IPS-15b (cell line): ENCODE data around the gene UCHL3.

Source experiments
- H3K27me3 ChIP-seq: one replicate; pipeline ENCODE4 v1.6.1; 2013; ENCODE audit warnings: low read length; ENCODE audit not compliant: control insufficient read depth, insufficient read depth
- H3K36me3 ChIP-seq: one replicate; pipeline ENCODE4 v1.6.1; 2013; ENCODE audit warnings: low read length; ENCODE audit not compliant: control insufficient read depth, insufficient read depth
- H3K4me1 ChIP-seq: one replicate; pipeline ENCODE4 v1.6.1; 2013; ENCODE audit warnings: mild to moderate bottlenecking, low read length; ENCODE audit not compliant: control insufficient read depth, insufficient read depth
- H3K4me3 ChIP-seq: one replicate; pipeline ENCODE4 v1.5.1; 2013; ENCODE audit warnings: low read depth, low read length
- H3K9ac ChIP-seq: one replicate; pipeline ENCODE4 v1.6.1; 2013; ENCODE audit warnings: low read depth, mild to moderate bottlenecking, low read length
- H3K9me3 ChIP-seq: one replicate; pipeline ENCODE4 v1.6.1; 2013; ENCODE audit warnings: mild to moderate bottlenecking, low read length; ENCODE audit not compliant: control insufficient read depth, insufficient read depth

The UCHL3 gene

GRCh38 chr13:75555836-75556235, 6.2 kb downstream of the UCHL3 start:
- H3K36me3 ChIP-seq, result no peaks in the 10 kb centered on the region
- H3K4me3 ChIP-seq, result no peak overlapping the region
- H3K9me3 ChIP-seq, result no peaks in the 10 kb centered on the region
- H3K4me1 ChIP-seq, result peaks cover under 1% of the 10 kb centered on the region
- H3K9ac ChIP-seq, result no peak overlapping the region
- no peaks in the 10 kb centered on the region for H3K27me3 ChIP-seq

DNA sequence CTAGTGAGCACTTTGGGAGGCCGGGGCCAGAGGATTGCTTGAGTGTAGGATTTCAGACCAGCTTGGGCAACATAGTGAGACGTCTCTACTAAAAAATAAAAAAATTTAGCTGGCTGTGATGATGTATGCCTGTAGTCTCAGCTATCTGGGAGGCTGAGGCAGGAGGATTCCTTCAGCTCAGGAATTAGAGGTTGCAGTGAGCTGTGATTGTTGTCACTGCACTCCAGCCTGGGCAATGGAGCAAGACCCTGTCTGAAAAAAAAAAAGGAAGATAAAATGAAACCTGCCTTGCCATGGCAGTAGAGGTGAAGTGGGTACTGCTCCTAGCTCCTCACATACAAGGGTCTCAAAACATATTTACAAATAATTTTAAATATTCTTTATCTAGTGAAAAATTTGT, 7.4 kb downstream of the UCHL3 start:
- no peaks in the 10 kb centered on the region for H3K27me3 ChIP-seq
- no peak overlapping the region for H3K9ac ChIP-seq
- H3K4me3 ChIP-seq, result no peak overlapping the region
- no peaks in the 10 kb centered on the region for H3K36me3 ChIP-seq
- H3K4me1 ChIP-seq, result no peaks in the 10 kb centered on the region
- no peaks in the 10 kb centered on the region for H3K9me3 ChIP-seq

GRCh38 chr13:75558145-75558840, 8.7 kb downstream of the UCHL3 start:
- Histone ChIP-seq H3K9me3 (no peaks in the 10 kb centered on the region), H3K27me3 (no peaks in the 10 kb centered on the region), H3K4me1 (no peaks in the 10 kb centered on the region), H3K9ac (no peak overlapping the region), H3K36me3 (no peaks in the 10 kb centered on the region), H3K4me3 (no peak overlapping the region)

DNA sequence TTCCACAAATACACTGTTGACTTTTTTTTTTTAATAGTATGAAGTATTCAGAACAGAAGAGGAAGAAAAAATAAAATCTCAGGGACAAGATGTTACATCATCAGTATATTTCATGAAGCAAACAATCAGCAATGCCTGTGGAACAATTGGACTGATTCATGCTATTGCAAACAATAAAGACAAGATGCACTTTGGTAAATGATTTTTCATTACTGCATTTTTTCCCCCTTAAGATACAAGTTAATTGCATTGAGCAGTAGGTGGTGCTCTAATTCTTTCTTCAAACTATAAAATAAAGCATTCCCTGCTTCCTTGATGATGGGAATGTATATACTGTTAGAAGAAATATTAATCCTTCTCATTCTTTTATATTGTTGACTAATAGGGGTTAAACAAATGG, 17.1 kb downstream of the UCHL3 start:
- Histone ChIP-seq H3K9me3 (no peaks in the 10 kb centered on the region), H3K9ac (no peak overlapping the region), H3K36me3 (peaks cover 4% of the 10 kb centered on the region), H3K4me1 (no peaks in the 10 kb centered on the region), H3K4me3 (no peak overlapping the region), H3K27me3 (no peaks in the 10 kb centered on the region)

DNA sequence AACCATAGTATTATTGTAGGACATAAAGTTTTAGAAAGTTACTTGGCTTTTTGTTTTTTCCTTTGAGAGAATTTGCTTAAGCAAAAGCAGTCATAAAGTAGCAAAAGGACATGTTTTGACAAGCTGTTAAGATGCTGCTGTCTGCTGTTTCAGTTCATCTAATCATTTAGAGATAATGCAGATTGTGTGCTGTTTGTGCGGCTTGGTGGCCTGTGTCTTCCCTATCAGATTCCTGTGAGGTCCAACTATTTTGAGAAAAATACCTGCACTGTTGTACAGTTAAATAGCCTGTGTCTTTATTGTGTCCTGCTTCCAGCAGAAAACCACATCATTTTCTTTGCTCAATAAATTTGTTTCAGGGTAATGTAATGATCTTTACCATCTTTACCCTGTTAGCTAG, 20.0 kb downstream of the UCHL3 start:
- Histone ChIP-seq H3K9ac (no peak overlapping the region), H3K9me3 (no peaks in the 10 kb centered on the region), H3K4me3 (no peak overlapping the region), H3K36me3 (peaks cover 4% of the 10 kb centered on the region), H3K4me1 (no peaks in the 10 kb centered on the region), H3K27me3 (no peaks in the 10 kb centered on the region)

DNA sequence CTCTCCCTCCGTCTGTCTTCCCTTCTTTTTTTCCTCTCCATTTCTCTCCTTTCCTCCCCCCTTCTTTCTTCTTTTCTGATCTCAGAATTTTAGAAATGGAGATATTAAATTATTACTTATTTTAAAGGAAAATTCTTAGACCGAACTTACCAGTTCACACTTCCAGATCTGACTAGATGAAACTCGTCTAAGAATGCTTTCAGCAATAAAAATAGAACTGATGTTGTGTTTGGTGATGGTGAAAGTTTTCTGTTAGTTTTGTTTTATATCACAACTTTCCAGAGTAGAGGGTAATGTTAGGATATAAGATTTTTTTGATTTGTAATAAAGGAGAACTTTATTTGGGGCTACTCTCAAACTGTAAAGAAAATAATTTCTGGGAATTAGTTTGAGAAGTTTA, 29.9 kb downstream of the UCHL3 start:
- Histone ChIP-seq H3K4me1 (no peaks in the 10 kb centered on the region), H3K27me3 (no peaks in the 10 kb centered on the region), H3K36me3 (no peaks in the 10 kb centered on the region), H3K9me3 (no peaks in the 10 kb centered on the region), H3K9ac (no peak overlapping the region), H3K4me3 (no peak overlapping the region)

DNA sequence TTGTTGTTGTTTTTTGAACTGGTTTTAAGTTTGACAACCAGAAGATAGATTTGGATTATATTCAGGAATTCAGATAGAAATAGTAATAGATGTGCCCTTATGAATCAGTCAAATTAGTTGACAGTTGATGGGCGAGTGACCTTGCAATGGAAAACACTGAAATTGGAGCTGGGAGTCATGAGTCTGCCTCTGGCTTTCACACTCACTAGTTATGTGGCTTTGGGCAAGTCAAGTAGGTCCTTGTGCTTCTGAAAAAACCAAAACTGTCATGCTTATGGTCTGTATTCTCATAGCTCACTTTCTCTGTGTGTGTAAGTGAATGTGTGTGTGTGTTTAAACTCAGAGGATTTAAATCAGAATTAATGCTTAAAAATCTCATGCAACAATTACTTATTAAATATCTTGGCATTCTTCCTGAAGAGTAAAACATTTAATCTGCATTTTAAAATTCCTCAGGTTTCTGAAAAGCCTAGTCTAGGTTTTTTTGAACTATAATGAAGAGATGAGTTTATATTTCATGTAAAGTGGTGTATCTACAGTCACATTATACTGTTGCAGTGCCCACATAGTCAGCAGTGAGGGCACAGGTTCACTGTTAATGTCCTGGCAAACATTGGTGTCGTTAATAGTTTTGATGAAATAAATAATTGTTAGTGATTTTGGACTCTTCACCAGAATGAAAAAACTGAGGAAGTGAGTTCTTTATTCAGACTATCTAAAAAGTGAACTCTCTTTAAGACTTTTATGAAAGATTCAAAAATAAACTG, 32.5 kb downstream of the UCHL3 start:
- no peak overlapping the region for H3K4me3 ChIP-seq

GRCh38 chr13:75583091-75583490, 33.5 kb downstream of the UCHL3 start:
- Histone ChIP-seq H3K4me3 (no peak overlapping the region), H3K36me3 (no peaks in the 10 kb centered on the region), H3K9ac (no peak overlapping the region), H3K27me3 (no peaks in the 10 kb centered on the region), H3K4me1 (no peaks in the 10 kb centered on the region), H3K9me3 (no peaks in the 10 kb centered on the region)

More for the DNA sequence above, 32.5 kb downstream of the UCHL3 start:
- H3K27me3 ChIP-seq, result no peaks in the 10 kb centered on the region
- no peaks in the 10 kb centered on the region for H3K9me3 ChIP-seq
- H3K9ac ChIP-seq, result no peak overlapping the region
- H3K36me3 ChIP-seq, result no peaks in the 10 kb centered on the region
- no peaks in the 10 kb centered on the region for H3K4me1 ChIP-seq

GRCh38 chr13:75585153-75585552, 35.6 kb downstream of the UCHL3 start:
- Histone ChIP-seq H3K36me3 (no peaks in the 10 kb centered on the region), H3K4me3 (no peak overlapping the region), H3K4me1 (peaks cover 4% of the 10 kb centered on the region), H3K27me3 (no peaks in the 10 kb centered on the region), H3K9me3 (no peaks in the 10 kb centered on the region), H3K9ac (no peak overlapping the region)

GRCh38 chr13:75587679-75588078, 38.1 kb downstream of the UCHL3 start:
- Histone ChIP-seq H3K9ac (no peak overlapping the region), H3K4me3 (no peak overlapping the region), H3K36me3 (no peaks in the 10 kb centered on the region)

GRCh38 chr13:75596657-75597182, 47.1 kb downstream of the UCHL3 start:
- no peaks in the 10 kb centered on the region for H3K4me1 ChIP-seq
- no peaks in the 10 kb centered on the region for H3K27me3 ChIP-seq
- no peaks in the 10 kb centered on the region for H3K36me3 ChIP-seq
- H3K4me3 ChIP-seq, result no peak overlapping the region
- no peaks in the 10 kb centered on the region for H3K9me3 ChIP-seq
- no peak overlapping the region for H3K9ac ChIP-seq

More at GRCh38 chr13:75587679-75588078, 38.1 kb downstream of the UCHL3 start:
- H3K9me3 ChIP-seq, result no peaks in the 10 kb centered on the region
- H3K27me3 ChIP-seq, result no peaks in the 10 kb centered on the region
- H3K4me1 ChIP-seq, result peaks cover 4% of the 10 kb centered on the region

GRCh38 chr13:75600371-75600770, 50.8 kb downstream of the UCHL3 start:
- Histone ChIP-seq H3K9me3 (no peaks in the 10 kb centered on the region), H3K36me3 (no peaks in the 10 kb centered on the region), H3K9ac (no peak overlapping the region), H3K4me3 (no peak overlapping the region), H3K4me1 (no peaks in the 10 kb centered on the region), H3K27me3 (no peaks in the 10 kb centered on the region)
